WTC11 (cell line): ENCODE data around the gene UTP11. TPM values are rescaled to one million over a fixed set of nuclear protein-coding genes. Genes with fewer than 3 reads are reported as not detected.

Experiments used
- ATAC-seq: fragments of 200-7000 bp; cut with Tn5 transposase; 2 replicates; pipeline ENCODE4 v1.10.0; 2021; ENCODE audit warnings: mild to moderate bottlenecking, moderate library complexity
- CTCF ChIA-PET: fragments of 300-600 bp; sonication (Branson Sonifier 250); formaldehyde crosslinking; loops from one replicate; lab custom pipeline; 2021; ENCODE audit warnings: antibody characterized with exemption; lab: Charles Lee
- POLR2A ChIA-PET: fragments of 350-600 bp; sonication (Branson Sonifier 250); formaldehyde crosslinking; loops from one replicate; lab custom pipeline; 2021; ENCODE audit warnings: antibody characterized with exemption; lab: Charles Lee
- DNase-seq: peaks from one replicate; pipeline ENCODE4 v3.0.0; 2021; ENCODE audit warnings: low spot score
- H3K27ac Mint-ChIP-seq: 2 replicates; pipeline ENCODE4 v1.8.0; 2021; ENCODE audit warnings: mixed read lengths
- H3K27me3 Mint-ChIP-seq: 2 replicates; pipeline ENCODE4 v1.8.0; 2021; ENCODE audit warnings: low read depth, mild to moderate bottlenecking, moderate library complexity, mixed read lengths
- H3K36me3 Mint-ChIP-seq: 2 replicates; pipeline ENCODE4 v1.8.0; 2021; ENCODE audit warnings: mixed read lengths
- H3K4me1 Mint-ChIP-seq: 2 replicates; pipeline ENCODE4 v1.8.0; 2022; ENCODE audit warnings: mixed read lengths
- H3K4me3 Mint-ChIP-seq: 2 replicates; pipeline ENCODE4 v1.8.0; 2021; ENCODE audit warnings: mild to moderate bottlenecking, moderate library complexity, mixed read lengths
- H3K9me3 Mint-ChIP-seq: 2 replicates; pipeline ENCODE4 v1.8.0; 2021; ENCODE audit warnings: mixed read lengths
- CDX4 ChIP-seq: fragments of 250-450 bp; sonication (Bioruptor Pico); IDR thresholded peaks from 2 replicates; pipeline ENCODE4 v1.9.0; 2021; ENCODE audit warnings: moderate library complexity, mild to moderate bottlenecking, inconsistent platforms, borderline replicate concordance
- CREM ChIP-seq: sonication (generic); formaldehyde crosslinking; IDR thresholded peaks from 2 replicates; pipeline ENCODE4 v1.8.1; 2022; ENCODE audit warnings: mild to moderate bottlenecking, missing genetic modification reagents, moderate library complexity
- FOXP1 ChIP-seq: sonication (generic); formaldehyde crosslinking; IDR thresholded peaks from 2 replicates; pipeline ENCODE4 v1.8.0; 2022; ENCODE audit warnings: missing genetic modification reagents, mild to moderate bottlenecking, moderate library complexity, borderline replicate concordance
- HMGXB4 ChIP-seq: sonication (generic); formaldehyde crosslinking; IDR thresholded peaks from 2 replicates; pipeline ENCODE4 v1.8.1; 2023; ENCODE audit warnings: mild to moderate bottlenecking, moderate library complexity, missing genetic modification reagents
- IRF2 ChIP-seq: sonication (generic); formaldehyde crosslinking; IDR thresholded peaks from 2 replicates; pipeline ENCODE4 v1.8.0; 2022; ENCODE audit warnings: low read depth, missing genetic modification reagents, borderline replicate concordance
- JUN ChIP-seq: sonication (generic); formaldehyde crosslinking; IDR thresholded peaks from 2 replicates; pipeline ENCODE4 v1.8.0; 2023; ENCODE audit warnings: mild to moderate bottlenecking, missing genetic modification reagents
- MXD4 ChIP-seq: fragments of 250-450 bp; sonication (Bioruptor Pico); IDR thresholded peaks from 2 replicates; pipeline ENCODE4 v1.8.0; 2021; ENCODE audit warnings: mild to moderate bottlenecking, moderate library complexity, borderline replicate concordance
- MYBL2 ChIP-seq: sonication (generic); formaldehyde crosslinking; IDR thresholded peaks from 2 replicates; pipeline ENCODE4 v1.8.1; 2023; ENCODE audit warnings: mild to moderate bottlenecking, moderate library complexity, missing genetic modification reagents
- NR2C2 ChIP-seq: sonication (generic); formaldehyde crosslinking; IDR thresholded peaks from 2 replicates; pipeline ENCODE4 v1.8.0; 2022; ENCODE audit warnings: mild to moderate bottlenecking, missing genetic modification reagents
- NR3C1 ChIP-seq: sonication (generic); formaldehyde crosslinking; conservative IDR thresholded peaks from 2 replicates; pipeline ENCODE4 v1.8.1; 2023; ENCODE audit warnings: low read depth, mild to moderate bottlenecking, missing genetic modification reagents
- PREB ChIP-seq: sonication (generic); formaldehyde crosslinking; IDR thresholded peaks from 2 replicates; pipeline ENCODE4 v1.8.1; 2022; ENCODE audit warnings: mild to moderate bottlenecking, missing genetic modification reagents, moderate library complexity, borderline replicate concordance
- SMAD4 ChIP-seq: sonication (generic); formaldehyde crosslinking; IDR thresholded peaks from 2 replicates; pipeline ENCODE4 v1.8.0; 2022; ENCODE audit warnings: mild to moderate bottlenecking, missing genetic modification reagents
- STAT6 ChIP-seq: sonication (generic); formaldehyde crosslinking; conservative IDR thresholded peaks from 2 replicates; pipeline ENCODE4 v1.8.1; 2023; ENCODE audit warnings: mild to moderate bottlenecking, low read depth, missing genetic modification reagents, moderate library complexity
- ZNF121 ChIP-seq: sonication (generic); formaldehyde crosslinking; IDR thresholded peaks from 2 replicates; pipeline ENCODE4 v1.8.0; 2023; ENCODE audit warnings: missing genetic modification reagents
- ZNF219 ChIP-seq: sonication (generic); formaldehyde crosslinking; IDR thresholded peaks from 2 replicates; pipeline ENCODE4 v1.8.0; 2023; ENCODE audit warnings: missing genetic modification reagents, mild to moderate bottlenecking, borderline replicate concordance
- ZNF232 ChIP-seq: sonication (generic); formaldehyde crosslinking; IDR thresholded peaks from 2 replicates; pipeline ENCODE4 v1.8.0; 2022; ENCODE audit warnings: mild to moderate bottlenecking, missing genetic modification reagents
- ZNF416 ChIP-seq: fragments of 250-450 bp; sonication (Bioruptor Pico); IDR thresholded peaks from 2 replicates; pipeline ENCODE4 v1.9.0; 2021; ENCODE audit warnings: mild to moderate bottlenecking, inconsistent platforms
- total RNA-seq: library from RNA; stranded (reverse); gene quantifications from 3 replicates; pipeline ENCODE4 v1.2.3, GENCODE V29; 2021
- TF ChIP-seq, protein P1 (sequence below): sonication (generic); formaldehyde crosslinking; IDR thresholded peaks from 2 replicates; pipeline ENCODE4 v1.8.1; 2022; ENCODE audit warnings: low read depth, mild to moderate bottlenecking, moderate library complexity, missing genetic modification reagents, borderline replicate concordance
- TF ChIP-seq, protein P2 (sequence below): fragments of 250-450 bp; sonication (Bioruptor Pico); IDR thresholded peaks from 2 replicates; pipeline ENCODE4 v1.9.0; 2021; ENCODE audit warnings: mild to moderate bottlenecking
- TF ChIP-seq, protein P3 (sequence below): sonication (generic); formaldehyde crosslinking; IDR thresholded peaks from 2 replicates; pipeline ENCODE4 v1.8.1; 2023; ENCODE audit warnings: mild to moderate bottlenecking, missing genetic modification reagents
- TF ChIP-seq, protein P4 (sequence below): sonication (generic); formaldehyde crosslinking; IDR thresholded peaks from 2 replicates; pipeline ENCODE4 v1.8.0; 2022; ENCODE audit warnings: mild to moderate bottlenecking, missing genetic modification reagents
- TF ChIP-seq, protein P5 (sequence below): sonication (generic); formaldehyde crosslinking; IDR thresholded peaks from 2 replicates; pipeline ENCODE4 v1.8.0; 2023; ENCODE audit warnings: missing genetic modification reagents

UTP11 gene
- total RNA-seq, 1 experiment from 2014 or later, result 42.2 TPM

DNA sequence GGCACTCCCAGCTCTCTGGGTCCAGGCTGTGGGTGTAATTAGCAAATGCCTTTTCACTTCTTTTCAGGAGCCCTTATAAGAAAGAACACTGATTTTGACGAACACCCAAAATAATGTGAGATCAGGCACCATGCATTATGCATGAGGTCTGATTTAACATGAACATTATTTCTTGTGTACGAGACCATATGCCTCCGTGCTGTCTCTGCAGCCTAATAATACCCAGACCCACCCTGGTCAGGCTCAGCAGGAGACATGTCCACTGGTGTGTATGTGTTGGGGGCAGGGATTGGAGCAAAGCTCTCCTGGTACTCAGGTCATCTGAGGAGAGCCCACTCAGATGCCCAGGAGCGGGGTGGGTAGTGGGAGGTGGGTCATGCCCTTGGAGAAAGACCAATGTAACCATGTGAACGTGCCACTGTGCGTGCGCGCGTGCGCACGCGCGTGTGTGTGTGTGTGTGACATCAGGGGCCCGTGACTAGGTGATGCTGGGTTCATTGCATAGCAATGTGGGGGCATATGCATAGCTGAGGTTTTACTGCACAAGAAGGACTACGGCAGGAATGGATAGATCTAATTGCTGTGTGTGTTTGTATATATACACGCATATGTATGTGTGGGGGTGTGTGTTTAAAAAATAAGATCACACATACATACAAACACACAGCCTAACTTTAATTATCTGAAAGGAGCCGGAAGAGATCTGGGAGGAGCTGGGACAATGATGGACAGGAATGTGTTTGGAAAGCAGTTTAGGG is 27.0 kb downstream of the UTP11 start:
- H3K4me3 Mint-ChIP-seq, result no peak overlapping the region

DNA sequence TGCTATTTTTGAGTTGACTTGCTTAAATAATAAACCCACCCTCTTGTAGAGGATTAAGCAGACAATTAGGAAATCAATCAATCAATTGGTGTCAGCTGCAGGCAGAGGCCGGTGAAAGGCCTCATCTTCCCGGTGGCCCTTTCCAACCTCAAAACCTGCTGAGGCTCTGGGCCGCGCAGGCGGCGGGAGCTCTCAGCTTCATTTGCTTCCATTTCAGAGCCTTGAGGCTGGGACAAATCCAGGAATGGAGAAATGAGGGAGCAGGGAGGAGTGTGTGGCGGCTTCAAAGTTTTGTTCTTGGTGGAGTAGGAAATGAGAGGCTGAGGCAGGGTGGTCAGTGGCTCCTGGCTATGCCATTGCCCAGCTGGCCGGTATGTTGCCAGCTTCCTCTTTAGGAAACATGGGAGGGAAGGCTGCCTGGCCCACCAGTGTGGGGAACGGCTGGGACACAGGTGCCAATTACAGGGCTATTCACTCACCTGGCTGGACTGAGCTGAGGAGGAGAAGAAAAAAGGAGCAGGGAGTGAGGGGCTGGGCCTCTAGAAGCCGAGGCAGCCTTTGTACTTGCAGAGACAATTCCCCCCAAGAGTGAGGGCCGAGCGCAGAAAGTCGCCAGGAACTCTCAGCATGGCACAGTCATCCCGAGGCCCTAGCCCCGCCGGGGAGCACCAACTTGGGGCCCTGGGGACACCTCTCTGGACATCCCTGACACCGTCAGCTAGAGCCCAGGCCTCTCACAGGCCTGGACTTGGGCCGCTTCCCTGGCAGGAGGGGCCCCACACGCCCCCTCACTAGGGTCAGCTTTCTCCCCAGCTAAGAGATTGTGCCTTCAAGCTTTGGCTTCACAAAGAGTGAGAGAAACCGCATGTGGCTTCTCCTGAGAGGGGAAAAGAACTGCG is 29.7 kb downstream of the UTP11 start:
- H3K4me1 Mint-ChIP-seq, result peaks cover 30% of the 10 kb centered on the region
- H3K27ac Mint-ChIP-seq, result peak overlapping the region; percentile 60
- H3K36me3 Mint-ChIP-seq, result peaks cover 24% of the 10 kb centered on the region
- peaks cover 11% of the 10 kb centered on the region for H3K9me3 Mint-ChIP-seq
- ChIA-PET CTCF (interaction anchor here (0.7 to 5.3 kb wide), 14 partner anchors 12 to 545 kb away, joined by 3 to 49 read pairs (median 4); no protein-coding TSS in a partner anchor), POLR2A (interaction anchor here (0.5 to 1.5 kb wide), 3 partner anchors 12 to 218 kb away, joined by 3 to 11 read pairs (median 3); no protein-coding TSS in a partner anchor)
- ATAC-seq (no peak), DNase-seq (no peak)
- peak overlapping the region; percentile 85 for H3K4me3 Mint-ChIP-seq
- H3K27me3 Mint-ChIP-seq, result peaks cover 37% of the 10 kb centered on the region
- TF ChIP-seq, protein P1, sequence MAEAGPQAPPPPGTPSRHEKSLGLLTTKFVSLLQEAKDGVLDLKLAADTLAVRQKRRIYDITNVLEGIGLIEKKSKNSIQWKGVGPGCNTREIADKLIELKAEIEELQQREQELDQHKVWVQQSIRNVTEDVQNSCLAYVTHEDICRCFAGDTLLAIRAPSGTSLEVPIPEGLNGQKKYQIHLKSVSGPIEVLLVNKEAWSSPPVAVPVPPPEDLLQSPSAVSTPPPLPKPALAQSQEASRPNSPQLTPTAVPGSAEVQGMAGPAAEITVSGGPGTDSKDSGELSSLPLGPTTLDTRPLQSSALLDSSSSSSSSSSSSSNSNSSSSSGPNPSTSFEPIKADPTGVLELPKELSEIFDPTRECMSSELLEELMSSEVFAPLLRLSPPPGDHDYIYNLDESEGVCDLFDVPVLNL (CRISPR knock-in tag), result no peak
- TF ChIP-seq STAT6 (CRISPR knock-in tag) (no peak), PREB (CRISPR knock-in tag) (no peak), MXD4 (CRISPR knock-in tag) (no peak), HMGXB4 (no peak), CDX4 (no peak), IRF2 (CRISPR knock-in tag) (no peak), NR2C2 (CRISPR knock-in tag) (no peak), ZNF219 (no peak), NR3C1 (CRISPR knock-in tag) (no peak), MYBL2 (CRISPR knock-in tag) (no peak), JUN (CRISPR knock-in tag) (no peak), SMAD4 (CRISPR knock-in tag) (no peak), ZNF232 (CRISPR knock-in tag) (no peak), ZNF416 (no peak)
- TF ChIP-seq, protein P2, sequence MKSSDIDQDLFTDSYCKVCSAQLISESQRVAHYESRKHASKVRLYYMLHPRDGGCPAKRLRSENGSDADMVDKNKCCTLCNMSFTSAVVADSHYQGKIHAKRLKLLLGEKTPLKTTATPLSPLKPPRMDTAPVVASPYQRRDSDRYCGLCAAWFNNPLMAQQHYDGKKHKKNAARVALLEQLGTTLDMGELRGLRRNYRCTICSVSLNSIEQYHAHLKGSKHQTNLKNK (CRISPR knock-in tag), result no peak
- TF ChIP-seq, protein P3, sequence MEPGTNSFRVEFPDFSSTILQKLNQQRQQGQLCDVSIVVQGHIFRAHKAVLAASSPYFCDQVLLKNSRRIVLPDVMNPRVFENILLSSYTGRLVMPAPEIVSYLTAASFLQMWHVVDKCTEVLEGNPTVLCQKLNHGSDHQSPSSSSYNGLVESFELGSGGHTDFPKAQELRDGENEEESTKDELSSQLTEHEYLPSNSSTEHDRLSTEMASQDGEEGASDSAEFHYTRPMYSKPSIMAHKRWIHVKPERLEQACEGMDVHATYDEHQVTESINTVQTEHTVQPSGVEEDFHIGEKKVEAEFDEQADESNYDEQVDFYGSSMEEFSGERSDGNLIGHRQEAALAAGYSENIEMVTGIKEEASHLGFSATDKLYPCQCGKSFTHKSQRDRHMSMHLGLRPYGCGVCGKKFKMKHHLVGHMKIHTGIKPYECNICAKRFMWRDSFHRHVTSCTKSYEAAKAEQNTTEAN (CRISPR knock-in tag), result no peak
- TF ChIP-seq, protein P4, sequence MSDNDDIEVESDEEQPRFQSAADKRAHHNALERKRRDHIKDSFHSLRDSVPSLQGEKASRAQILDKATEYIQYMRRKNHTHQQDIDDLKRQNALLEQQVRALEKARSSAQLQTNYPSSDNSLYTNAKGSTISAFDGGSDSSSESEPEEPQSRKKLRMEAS, result no peak

More for the DNA sequence above, 27.0 kb downstream of the UTP11 start:
- TF ChIP-seq CREM, result no peak
- TF ChIP-seq, protein P5, sequence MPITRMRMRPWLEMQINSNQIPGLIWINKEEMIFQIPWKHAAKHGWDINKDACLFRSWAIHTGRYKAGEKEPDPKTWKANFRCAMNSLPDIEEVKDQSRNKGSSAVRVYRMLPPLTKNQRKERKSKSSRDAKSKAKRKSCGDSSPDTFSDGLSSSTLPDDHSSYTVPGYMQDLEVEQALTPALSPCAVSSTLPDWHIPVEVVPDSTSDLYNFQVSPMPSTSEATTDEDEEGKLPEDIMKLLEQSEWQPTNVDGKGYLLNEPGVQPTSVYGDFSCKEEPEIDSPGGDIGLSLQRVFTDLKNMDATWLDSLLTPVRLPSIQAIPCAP (CRISPR knock-in tag), result no peak
- TF ChIP-seq FOXP1 (CRISPR knock-in tag), result no peak
- TF ChIP-seq ZNF121 (CRISPR knock-in tag), result no peak
- TF ChIP-seq JUN (CRISPR knock-in tag), result no peak
- peaks cover 11% of the 10 kb centered on the region for H3K9me3 Mint-ChIP-seq
- no peak for DNase-seq
- POLR2A ChIA-PET, result no interaction called here
- H3K27me3 Mint-ChIP-seq, result peaks cover 26% of the 10 kb centered on the region
- H3K4me1 Mint-ChIP-seq, result peaks cover 30% of the 10 kb centered on the region
- peaks cover 24% of the 10 kb centered on the region for H3K36me3 Mint-ChIP-seq
- CTCF ChIA-PET, result interaction anchor here (0.5 to 5.3 kb wide), 10 partner anchors 9 to 796 kb away, joined by 3 to 49 read pairs (median 6); no protein-coding TSS in a partner anchor
- no peak overlapping the region for H3K27ac Mint-ChIP-seq
- ATAC-seq, result no peak
